ENCODE data around the gene CLCNKB.

CLCNKB gene

DNA sequence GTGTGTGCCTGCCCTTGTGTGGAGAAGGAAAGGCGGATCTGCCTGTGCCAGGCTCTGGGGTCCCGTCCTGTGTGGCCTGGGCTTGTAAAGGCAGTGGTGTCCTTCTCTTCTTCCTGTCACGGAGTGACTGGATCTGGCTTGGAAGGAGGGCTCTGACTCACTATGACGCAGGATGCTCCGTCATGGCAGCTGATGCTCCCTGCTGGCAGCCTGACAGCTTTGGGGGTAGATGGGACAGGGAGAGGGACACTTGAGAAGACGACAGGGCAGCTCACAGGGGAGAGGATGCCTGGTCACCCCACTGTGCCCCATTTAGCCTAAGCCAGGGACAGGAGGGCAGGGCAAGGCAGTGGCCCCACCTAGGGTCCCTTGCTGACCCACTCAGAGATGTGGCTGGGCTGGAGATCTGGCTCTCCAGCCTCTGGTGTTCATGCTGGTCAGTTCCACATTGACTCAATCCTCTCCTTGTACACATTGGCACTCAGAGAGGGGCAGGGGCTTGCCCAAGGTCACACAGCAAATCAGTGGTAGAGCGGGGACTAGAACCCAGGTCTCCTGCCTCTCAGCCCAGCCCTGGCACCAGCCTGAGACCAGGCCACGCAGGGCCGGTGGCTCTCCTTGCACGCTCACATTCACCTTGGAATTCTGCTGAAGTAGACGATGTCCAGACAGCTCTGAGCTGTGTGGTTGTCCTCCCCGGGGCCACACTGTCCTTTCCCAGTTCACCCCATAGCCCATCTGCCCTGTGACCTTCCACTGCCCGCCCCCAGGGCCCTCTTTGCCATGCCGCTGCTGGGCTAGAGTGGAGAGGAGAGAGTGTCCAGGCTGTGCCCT lies 32.7 kb downstream of the CLCNKB start:
- no peak for DNase-seq (ENCODE audit: low spot score)

DNA sequence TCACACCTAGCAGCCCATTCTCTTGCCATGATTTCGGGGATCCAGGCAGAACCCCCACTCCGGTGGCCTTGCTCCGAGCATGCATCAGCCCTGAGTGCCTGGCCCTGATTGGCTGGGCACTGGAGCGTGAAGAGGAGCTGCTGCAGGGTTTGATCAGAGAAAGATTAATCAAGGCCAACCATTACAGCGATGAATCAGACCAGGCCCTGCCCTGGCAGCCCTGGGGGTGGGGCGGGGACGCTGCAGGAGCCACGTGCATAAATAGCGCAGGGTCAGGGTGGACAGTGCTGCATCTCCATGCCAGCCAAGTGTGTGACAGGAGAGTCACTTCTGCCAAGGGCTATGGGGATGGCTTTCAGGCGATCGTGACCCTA lies 33.3 kb downstream of the CLCNKB start:
- DNase-seq (ENCODE audit: low spot score) = no peak

DNA sequence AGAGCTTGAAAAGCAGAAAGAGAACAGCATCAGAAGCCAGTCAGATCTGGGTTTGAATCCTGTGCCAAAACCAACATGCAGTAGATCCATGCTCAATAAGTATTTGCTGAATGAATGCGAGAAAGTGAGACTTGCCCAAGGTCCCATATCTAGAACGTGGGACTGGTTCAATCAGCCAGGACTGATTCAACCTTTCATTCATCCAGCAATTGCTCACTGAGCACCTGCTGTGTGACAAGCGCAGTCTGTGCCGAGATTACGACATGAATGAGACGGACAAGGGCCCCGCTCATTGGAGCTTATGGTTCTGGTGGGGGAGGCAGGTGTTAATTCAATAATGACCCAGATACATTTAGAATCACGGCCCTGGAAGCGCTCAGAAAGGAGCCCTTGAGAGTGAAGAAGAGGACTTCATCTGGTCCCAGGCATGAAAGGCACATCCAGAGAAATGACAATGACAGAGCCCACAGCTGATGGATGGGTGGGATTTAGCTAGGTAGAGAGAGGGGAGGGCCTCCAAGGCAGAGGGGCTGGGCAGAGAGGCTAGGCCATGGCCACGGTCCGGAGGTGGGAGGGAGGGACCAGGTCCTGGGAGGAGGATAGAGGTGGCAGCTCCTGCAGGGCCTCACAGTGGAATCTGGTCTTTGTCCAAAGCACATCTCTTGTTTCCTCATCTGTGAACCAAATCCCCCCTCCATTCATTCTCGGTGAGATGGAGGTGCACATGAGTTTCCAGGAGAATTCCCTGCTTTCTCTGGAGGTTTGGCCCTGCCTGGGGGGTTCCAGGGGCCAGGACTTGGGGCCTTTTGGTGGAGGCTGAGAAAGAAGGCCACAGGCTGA lies 34.0 kb downstream of the CLCNKB start:
- DNase-seq (ENCODE audit: low spot score) = no peak

DNA sequence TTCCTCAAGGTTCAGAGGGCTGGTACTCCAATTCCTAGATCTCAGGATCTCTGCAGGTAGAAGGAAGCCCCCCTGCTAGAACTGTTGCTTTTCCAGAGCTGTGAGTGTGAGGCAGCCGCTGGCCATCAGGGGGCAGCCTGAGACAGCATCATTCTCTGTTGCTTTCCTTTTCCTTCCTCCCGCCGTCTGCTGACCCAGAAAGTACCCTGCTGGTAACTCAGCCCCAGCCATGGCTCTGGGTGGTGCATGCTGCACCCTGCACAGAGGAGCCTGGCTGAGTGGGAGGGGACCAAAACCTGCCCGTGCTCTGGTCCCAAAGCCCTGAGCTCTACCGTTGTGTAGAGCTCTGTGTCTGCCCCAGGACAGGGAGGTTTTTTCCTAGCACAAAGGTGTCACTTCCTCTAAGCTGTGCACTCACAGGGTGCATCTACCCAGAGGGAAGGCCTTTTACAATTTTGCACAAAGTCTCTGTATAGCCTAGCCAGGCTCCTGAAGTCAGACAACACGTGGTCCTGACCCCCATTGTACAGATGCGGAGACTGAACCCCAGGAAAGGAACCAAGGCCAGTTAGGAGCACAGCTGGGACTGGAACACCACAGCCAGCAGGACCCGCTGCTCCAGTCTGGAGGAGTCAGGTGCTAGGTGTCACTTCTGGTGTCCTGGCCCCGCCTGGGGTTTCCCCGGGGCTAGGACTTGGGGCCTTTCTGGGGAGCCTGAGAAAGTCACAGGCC lies 35.5 kb downstream of the CLCNKB start:
- DNase-seq (ENCODE audit: low spot score) = peak; percentile 83

DNA sequence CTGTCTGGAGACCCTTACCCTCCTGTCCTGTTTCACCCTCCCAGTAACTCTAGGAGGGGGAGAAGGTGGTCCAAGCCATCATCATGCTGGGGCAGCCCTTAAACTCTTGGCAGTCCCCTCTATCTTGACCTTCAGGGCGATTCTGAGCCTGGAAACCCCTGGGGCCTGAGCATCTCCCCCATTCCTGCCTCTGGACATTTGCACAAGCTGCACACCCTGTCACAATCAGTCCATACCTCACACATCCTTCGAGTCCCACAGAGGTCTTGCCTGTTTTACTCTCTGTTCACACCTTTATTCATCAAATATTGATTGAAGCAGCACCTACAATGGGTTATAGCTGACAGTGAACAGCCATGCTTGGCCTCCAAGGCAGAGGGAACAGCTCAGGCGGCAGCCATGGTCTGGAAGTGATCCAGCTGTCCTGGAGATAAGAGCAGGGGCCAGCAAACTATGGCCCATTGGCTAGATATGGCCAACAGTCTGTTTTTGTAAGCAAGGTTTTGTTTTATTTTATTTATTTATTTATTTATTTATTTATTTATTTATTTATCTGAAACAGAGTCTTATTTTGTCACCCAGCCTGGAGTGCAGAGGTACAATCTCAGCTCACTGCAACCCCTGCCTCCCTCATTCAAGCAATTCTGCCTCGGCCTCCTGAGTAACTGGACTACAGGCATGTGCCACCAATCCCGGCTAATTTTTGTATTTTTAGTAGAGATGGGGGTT lies 37.0 kb downstream of the CLCNKB start:
- DNase-seq (ENCODE audit: low spot score) = no peak

DNA sequence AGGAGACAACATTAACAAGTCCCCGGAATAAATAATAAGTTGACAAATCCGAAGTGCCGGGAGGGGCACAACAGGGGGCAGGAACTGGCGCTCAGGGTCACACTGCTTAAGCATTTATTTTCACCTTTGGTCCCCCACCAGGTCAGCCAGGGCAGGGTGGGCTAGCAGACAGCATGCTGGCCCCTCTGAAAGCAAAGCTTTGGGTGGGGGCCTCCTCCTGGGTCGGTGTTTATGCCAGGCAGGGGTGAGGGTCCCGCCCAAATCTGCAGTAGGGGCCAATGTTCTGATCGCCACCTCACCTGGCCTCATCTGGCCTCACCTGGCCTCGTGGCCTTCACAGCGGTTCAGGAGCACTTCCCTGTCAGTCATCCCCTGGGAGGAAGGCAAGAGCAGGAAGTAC lies 38.1 kb downstream of the CLCNKB start:
- no peak for DNase-seq (ENCODE audit: low spot score)

DNA sequence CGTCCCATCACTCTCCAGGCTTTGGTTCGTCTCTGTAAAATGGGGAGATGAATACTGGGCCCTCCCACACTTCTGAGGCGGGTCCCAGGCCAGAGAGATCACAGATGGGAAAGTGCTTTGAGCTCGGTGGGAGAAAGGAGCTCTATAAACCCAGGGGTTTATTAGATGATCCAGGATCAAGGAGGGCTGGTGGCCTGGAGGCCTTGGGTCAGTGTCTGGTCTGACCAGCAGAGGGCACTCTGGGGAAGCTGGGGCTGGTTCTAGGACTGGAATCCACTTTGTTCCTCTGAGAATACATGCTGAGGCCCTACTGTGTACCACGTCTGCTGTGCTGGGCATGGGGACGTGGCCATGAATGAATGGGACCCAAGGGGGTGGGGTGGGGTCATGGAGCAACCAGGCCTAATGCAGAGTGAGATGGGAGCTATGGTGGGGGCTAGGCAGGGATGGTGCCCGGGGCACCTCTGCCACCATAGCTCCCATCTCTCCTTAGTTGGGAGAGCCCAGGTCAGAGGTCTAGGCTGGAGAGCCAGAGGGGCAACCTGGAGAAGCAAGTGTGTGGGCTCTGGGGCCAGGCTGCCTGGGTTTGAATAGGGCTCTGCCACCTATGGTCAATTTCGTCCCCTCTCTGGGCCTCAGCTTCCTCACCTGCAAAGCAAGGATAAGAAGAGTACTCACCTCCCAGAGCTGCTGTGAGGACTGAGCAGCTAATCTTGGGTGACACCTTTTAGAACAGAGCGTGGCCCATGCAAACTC lies 38.9 kb downstream of the CLCNKB start:
- DNase-seq (ENCODE audit: low spot score) = peak; percentile 76

DNA sequence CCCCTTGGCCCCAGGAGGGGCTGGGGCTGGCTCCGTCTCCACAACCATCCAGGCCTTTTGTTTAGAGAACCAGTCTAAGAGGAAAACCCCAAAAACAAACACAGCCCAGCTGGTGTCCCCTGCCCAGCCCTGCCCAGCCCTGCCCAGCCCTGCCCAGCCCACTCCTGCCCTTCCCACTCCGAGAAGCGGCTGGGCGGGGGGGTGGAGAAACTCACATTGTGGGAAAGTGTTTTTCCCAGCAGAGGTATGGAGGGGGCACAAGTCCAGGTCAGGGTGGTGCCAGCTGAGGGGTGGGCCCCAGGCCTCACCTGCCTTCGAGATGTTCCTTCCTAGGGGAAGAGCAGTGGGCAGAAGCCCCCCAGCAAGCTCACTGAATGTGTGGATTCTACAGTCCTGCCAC lies 39.9 kb downstream of the CLCNKB start:
- DNase-seq (ENCODE audit: low spot score) = no peak

DNA sequence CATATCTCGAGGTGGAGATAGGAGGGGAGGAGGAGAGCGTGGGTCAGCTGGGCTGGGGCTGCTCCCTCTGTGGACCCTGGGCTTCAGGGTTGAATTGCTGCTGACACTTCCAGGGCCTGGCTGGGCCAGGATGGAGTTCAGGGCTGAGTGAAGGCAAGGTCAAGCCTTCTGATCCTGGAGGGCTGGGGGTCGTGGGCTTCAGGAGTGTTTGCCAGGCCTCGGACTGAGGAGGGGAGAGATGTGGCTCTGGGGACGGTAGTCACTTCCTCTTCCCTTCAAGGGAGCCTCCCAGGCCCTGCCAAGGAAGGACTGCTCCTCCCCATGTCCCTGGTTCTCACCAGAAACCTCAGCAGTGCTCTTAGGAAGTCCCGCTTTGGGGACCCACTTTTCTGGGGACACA lies 41.9 kb downstream of the CLCNKB start:
- DNase-seq (ENCODE audit: low spot score) = no peak

DNA sequence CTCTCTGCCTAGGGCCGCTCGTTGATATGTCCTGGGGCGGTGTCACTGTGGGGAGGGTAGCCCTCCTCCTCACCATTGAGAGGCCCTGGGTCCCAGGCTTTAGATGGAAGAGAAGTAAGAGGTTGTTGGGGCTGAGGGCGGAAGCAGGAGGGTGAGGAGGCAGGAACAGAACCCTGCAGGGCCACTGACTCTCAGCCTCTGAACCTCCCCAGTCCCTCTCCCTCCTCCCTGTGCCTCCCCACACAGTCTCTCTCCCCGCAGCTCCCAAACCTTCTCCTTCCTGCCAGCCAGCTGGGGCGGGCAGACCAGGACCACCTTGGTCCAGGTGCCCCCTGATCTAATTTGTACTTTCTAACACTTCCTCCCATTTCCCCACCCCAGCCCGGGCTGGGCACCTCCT lies 44.2 kb downstream of the CLCNKB start:
- no peak for DNase-seq (ENCODE audit: low spot score)

DNA sequence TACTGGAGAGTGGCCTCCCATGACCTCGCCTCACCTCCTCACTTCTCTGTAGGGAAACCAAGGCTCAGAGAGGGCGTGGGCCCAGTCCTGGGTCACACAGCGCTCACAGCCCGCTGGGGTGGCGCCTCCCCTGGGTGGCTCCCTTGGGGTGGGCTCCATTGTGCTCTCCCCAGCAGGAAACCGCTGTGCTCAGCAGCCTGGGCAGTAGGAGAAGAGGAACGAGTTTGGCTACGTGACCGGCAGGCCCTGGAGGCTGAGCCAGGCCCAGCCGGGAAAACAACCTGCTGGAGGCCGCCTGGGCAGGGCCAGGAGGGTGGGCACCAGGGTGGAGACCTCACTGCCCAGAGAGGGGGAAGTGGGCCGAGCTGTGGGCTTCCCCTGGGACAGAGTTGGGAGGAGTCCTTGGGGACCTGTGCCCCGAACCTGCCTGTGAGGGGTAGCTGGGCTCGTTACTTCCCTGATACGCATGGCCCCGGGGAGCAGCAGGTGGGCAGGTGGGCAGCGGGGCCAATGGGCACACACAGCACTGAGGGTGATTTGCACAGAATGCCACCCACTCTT lies 44.8 kb downstream of the CLCNKB start:
- DNase-seq (ENCODE audit: low spot score) = no peak

DNA sequence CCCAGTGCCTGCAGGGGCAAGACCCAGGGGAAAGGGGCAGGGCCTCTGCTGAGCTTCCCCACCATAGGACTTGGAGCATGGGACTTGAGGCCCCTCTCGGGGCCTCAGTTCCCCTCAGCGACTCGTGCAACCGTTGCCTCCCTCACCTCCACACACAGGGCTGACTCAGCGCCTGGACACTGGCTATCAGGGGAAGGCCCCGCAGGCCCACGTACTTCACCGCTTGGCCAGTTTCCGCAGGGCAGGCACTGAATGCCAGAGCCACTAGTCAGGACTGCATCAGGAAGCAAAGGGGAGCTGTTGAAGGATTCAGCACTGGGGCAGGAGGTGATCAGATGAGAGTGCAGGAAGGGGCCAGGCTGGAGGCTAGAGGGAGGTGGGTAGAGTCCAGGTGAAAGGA lies 45.4 kb downstream of the CLCNKB start:
- no peak for DNase-seq (ENCODE audit: low spot score)

DNA sequence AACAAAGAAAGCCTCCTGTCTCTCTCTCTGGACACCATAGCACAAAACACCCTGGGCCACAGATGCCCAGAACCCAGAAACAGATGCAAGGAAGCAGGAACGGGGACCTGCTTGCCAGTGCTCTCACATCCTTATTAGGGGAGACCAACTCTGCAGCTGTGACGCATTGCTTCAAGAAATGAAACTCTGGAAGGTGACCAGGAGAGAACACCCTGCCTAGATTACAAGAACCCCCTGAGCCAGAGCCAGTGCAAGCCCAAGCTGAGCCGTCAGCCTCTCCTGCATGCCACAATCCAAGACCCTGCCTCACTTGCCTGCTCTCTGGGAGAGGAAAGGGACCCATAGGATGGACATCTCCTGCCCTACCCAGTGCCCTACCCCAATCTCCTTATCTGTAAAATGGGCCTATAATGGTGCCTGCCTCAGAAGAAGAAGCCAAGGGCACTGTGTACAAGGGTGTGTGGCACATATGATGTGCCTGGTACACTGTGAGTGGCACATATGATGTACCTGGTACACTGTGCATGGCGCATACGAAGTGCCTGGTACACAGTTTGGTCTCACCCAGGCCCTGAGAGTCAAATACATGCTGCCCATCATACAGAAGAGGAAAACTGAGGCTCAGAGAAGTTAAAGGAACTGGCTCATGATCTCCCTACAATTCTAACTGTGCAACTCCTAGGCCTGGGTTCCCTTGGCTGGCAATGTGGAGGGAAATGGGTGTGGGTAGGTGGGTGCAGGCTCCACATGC lies 46.7 kb downstream of the CLCNKB start:
- no peak for DNase-seq (ENCODE audit: low spot score)

DNA sequence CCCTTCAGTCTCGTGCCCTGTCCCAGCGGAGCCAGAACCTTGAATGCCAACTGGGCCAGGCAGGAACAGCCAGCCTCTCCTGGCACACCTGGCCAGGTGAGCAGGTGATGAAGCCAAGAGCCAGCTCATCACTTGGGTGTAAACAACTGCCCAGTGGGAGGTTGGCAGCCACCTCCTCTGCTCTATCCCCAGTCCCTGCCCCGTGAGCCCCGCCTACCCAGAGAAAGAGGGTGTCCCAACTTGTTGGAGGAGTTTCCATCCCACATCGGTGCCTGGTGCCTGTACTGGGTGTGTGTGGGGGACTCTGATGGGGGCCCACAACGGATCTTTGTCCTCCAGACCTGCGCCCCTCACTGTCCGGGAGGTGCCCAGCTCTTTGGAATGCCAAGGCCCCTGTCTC lies 47.7 kb downstream of the CLCNKB start:
- DNase-seq (ENCODE audit: low spot score) = no peak

DNA sequence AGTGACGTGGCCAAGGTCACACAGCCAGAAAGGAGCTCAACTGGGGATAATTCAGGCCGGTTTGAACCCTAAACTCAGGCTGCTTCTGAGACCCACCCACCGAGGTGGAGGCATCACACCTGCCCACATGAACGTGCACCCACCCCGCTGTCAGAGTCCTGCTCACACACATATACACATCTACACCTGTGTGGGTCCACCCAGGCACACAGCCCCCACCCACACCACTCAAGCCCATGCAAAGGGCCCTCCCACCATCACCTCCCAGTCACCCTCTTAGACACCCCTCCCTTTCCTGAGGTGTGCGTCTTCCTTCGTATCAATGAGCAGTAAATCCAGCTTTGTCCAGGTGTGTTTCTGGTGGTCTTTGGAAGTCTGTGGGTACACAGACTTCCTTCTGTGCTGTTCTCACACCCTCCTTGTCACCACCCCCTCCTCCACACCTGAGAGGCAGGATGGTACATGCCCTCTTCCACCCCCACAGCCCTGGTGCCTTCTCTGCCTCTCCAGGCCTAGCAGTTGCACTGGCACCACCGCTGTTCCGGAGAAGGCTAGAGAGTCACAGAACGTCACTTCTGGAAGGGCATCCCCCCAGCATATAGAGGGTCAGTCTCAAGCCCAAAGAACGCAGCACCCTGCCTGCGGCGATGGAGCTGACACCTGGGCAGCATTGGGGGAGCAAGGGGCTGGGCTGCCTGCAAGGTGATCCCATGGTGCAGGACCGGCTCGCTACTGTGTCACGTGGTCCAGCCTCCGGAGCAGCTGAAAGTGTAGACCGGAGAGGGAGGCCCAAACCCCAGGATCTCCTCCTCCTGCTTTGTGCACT lies 48.7 kb downstream of the CLCNKB start:
- DNase-seq (ENCODE audit: low spot score) = no peak

DNA sequence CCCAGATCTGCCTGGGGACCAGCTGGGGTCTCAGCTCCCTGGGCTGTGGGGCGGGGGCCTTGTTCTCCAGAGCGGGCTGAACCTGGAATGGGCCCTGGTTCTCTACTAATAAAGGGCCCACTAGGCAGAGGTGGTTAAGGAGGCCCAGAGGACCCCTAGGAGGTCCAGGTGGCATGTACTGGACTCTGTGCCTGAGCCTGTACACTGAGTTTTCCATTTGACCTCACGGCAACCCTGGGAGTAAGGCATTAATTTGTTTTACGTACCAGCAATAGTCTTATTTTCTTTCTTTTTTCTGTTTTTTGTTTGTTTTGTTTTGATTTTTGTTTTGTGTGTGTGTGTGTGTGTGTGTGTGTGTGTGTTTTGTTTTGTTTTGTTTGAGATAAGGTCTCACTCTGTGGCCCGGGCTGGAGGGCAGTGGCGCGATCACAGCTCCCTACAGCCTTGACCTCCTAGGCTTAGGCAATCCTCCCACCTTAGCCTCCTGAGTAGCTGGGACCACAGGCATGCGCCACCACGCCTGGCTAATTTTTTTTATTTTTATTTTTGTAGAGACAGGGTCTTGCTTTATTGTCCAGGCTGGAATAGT lies 49.4 kb downstream of the CLCNKB start:
- no peak for DNase-seq (ENCODE audit: low spot score)

DNA sequence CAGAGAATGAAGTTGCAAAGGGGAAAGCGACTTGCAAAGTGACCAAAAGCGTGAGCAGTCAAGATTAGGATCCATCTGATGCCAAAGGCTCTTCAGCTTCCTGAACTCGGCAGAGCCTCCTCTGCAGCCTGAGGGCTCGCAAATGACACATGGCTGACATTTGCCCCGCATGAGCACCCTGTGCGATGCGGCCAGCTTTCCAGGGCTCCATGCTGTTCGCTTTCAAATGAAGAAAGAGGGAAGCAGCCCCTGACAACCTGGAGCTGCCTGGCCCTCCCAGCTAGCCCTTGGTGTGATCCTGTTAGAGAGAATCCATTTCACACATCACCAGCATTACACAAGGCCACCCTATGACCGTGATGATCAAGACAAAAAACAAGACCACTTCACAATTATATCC lies 50.0 kb downstream of the CLCNKB start:
- DNase-seq (ENCODE audit: low spot score) = no peak

DNA sequence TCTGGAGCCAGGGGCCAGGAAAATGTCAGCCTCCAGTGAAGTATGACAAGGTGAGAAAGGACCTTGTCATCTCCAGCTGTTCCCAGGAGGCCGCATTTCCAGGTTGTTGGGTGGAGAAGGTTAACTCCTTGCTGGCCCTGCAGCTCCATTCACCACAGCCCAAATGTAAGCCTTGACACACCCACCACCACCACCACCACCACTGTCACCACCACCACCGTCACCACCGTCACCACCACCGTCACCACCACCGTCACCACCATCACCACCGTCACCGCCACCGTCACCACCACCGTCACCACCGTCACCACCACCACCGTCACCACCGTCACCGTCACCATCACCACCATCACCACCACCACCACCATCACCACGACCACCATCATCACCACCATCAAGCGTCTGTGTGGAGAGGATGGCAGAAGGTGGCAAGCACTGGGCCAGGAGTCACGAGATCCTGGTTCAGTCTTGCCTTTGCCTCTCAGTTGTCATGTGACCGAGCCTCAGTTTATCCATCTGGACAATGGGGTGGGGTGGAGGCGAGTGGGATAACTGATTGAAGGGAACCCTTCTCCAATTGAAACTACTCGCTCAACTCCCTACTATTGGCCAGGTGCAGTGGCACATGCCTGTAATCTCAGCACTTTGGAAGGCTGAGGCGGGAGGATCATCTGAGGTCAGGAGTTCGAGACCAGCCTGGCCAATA lies 51.0 kb downstream of the CLCNKB start:
- no peak for DNase-seq (ENCODE audit: low spot score)
